HepG2 (cell line): ENCODE measurements around the gene CCR5AS.

Experiments
- ATAC-seq: fragments of 200-7000 bp; cut with Tn5 transposase; 3 replicates; pipeline ENCODE4 v1.9.1; 2020; ENCODE audit warnings: mild to moderate bottlenecking, moderate library complexity
- BruUV-seq: library from RNA; stranded (reverse); fragments of 400-500 nt; replicated peaks from 2 replicates; lab custom pipeline; 2021; lab: Mats Ljungman, UMichigan
- CTCF ChIA-PET: fragments of 300-600 bp; formaldehyde crosslinking; extraction: SDS; loops from one replicate; lab custom pipeline; 2021; ENCODE audit warnings: low total read pairs, inconsistent platforms, low intra/inter-chr PET ratio; lab: Yijun Ruan, JAX
- POLR2A ChIA-PET: fragments of 350-600 bp; sonication (Branson Sonifier 250); formaldehyde crosslinking; loops from one replicate; lab custom pipeline; 2020; ENCODE audit warnings: antibody characterized with exemption, inconsistent platforms; lab: Yijun Ruan, JAX
- DNase-seq: peaks from one replicate; pipeline ENCODE4 v3.0.0-alpha.2; 2015; ENCODE audit warnings: low spot score
- FAIRE-seq: peaks from 3 replicates; lab custom pipeline; 2011; peaks lifted over from hg19 to GRCh38; lab: Jason Lieb, UNC
- H2AFZ ChIP-seq: one replicate; pipeline ENCODE4 v1.6.1; 2011; ENCODE audit warnings: low read length, inconsistent platforms
- H3K27ac ChIP-seq: fragments of 300-600 bp; 3 replicates; pipeline ENCODE4 v1.8.0; 2011; ENCODE audit warnings: mixed run types, mild to moderate bottlenecking, mixed read lengths, low read length, inconsistent platforms; ENCODE audit not compliant: insufficient read depth; ENCODE audit errors: extremely low read length
- H3K27me3 ChIP-seq, 2 experiments: fragments of 200-600 bp in 1 of 2; 2 replicates in 1 of 2; 3 replicates in 1 of 2; pipeline versions ENCODE4 v1.6.0 to v1.8.0; 2011; ENCODE audit warnings: low read length in 2 of 2, mild to moderate bottlenecking in 2 of 2, moderate library complexity in 2 of 2, inconsistent platforms in 1 of 2; ENCODE audit not compliant: insufficient read depth in 2 of 2, control insufficient read depth in 1 of 2
- H3K36me3 ChIP-seq, 2 experiments: fragments of 200-600 bp in 1 of 2; replicated peaks in 1 of 2; 2 replicates in 1 of 2; 3 replicates in 1 of 2; pipeline versions ENCODE4 v1.5.1 to v1.8.0; 2011; ENCODE audit warnings: low read length in 2 of 2, inconsistent platforms in 1 of 2; ENCODE audit not compliant: insufficient read depth in 2 of 2, control insufficient read depth in 1 of 2
- H3K4me1 ChIP-seq: 2 replicates; pipeline ENCODE4 v1.5.1; 2012; ENCODE audit warnings: low read length, inconsistent platforms; ENCODE audit not compliant: insufficient read depth
- H3K4me2 ChIP-seq: 2 replicates; pipeline ENCODE4 v1.6.0; 2011; ENCODE audit warnings: low read depth, low read length, inconsistent platforms
- H3K4me3 ChIP-seq, 3 experiments: fragments of 200-600 bp in 1 of 3; sonication (generic), shearing (Covaris generic) in 1 of 3; replicated peaks in 1 of 3; 2 replicates each; pipeline ENCODE4 v1.5.1; 2011 to 2016; ENCODE audit warnings: low read length in 3 of 3, inconsistent platforms in 2 of 3, low read depth in 2 of 3, mild to moderate bottlenecking in 2 of 3, control low read depth in 1 of 3, mixed read lengths in 1 of 3; ENCODE audit not compliant: insufficient read depth in 1 of 3
- H3K79me2 ChIP-seq: one replicate; pipeline ENCODE4 v1.6.1; 2011; ENCODE audit warnings: low read length, inconsistent platforms; ENCODE audit not compliant: insufficient read depth
- H3K9ac ChIP-seq: 2 replicates; pipeline ENCODE4 v1.6.0; 2011; ENCODE audit warnings: mild to moderate bottlenecking, low read depth, low read length, inconsistent platforms; ENCODE audit not compliant: insufficient read depth
- H3K9me3 ChIP-seq: 2 replicates; pipeline ENCODE4 v1.5.1; 2012; ENCODE audit warnings: mild to moderate bottlenecking, low read length
- H4K20me1 ChIP-seq: 2 replicates; pipeline ENCODE4 v1.6.0; 2011; ENCODE audit warnings: inconsistent platforms, mild to moderate bottlenecking, low read length, moderate library complexity; ENCODE audit not compliant: insufficient read depth
- JUND ChIP-seq: sonication (generic); formaldehyde crosslinking; IDR thresholded peaks from 2 replicates; pipeline ENCODE4 v1.8.0; 2022; ENCODE audit warnings: mild to moderate bottlenecking, missing genetic modification reagents
- MTF1 ChIP-seq: sonication (generic); formaldehyde crosslinking; IDR thresholded peaks from 2 replicates; pipeline ENCODE4 v1.5.0; 2020; ENCODE audit warnings: missing genetic modification reagents
- XRCC5 ChIP-seq: fragments of 200-400 bp; formaldehyde crosslinking; optimal IDR thresholded peaks from 2 replicates; pipeline ENCODE3; 2017; ENCODE audit warnings: mild to moderate bottlenecking, low read length
- ZNF629 ChIP-seq: sonication (generic); formaldehyde crosslinking; conservative IDR thresholded peaks from 2 replicates; pipeline ENCODE4 v1.5.0; 2020; ENCODE audit warnings: missing genetic modification reagents
- WGBS: methylation state at CpG from one replicate; pipeline ENCODE4 v1.1.6; 2017; ENCODE audit warnings: low lambda C conversion rate; 5-methylcytosine and 5-hydroxymethylcytosine counted together
- in situ Hi-C: cut with HindIII; loops from 2 replicates; pipeline ENCODE4 v1.10.0; 2017; ENCODE audit warnings: low pct_unique_long_range_greater_than_20kb; ENCODE audit not compliant: extremely low pct_ligation_motif_present
- intact Hi-C: fragments of 100-400 bp; cut with micrococcal nuclease; formaldehyde crosslinking; loops from one replicate; pipeline ENCODE4 v1.10.0; 2022; ENCODE audit not compliant: unreplicated experiment
- TF ChIP-seq, protein P1 (sequence below): sonication (generic); formaldehyde crosslinking; IDR thresholded peaks from 2 replicates; pipeline ENCODE4 v1.4.0; 2020; ENCODE audit warnings: missing genetic modification reagents
- TF ChIP-seq, protein P2 (sequence below): sonication (generic); formaldehyde crosslinking; IDR thresholded peaks from 2 replicates; pipeline ENCODE4 v1.4.0; 2020; ENCODE audit warnings: mild to moderate bottlenecking, missing genetic modification reagents
- TF ChIP-seq, protein P3 (sequence below): sonication (generic); formaldehyde crosslinking; IDR thresholded peaks from 2 replicates; pipeline ENCODE4 v1.5.0; 2020; ENCODE audit warnings: mild to moderate bottlenecking, missing genetic modification reagents, moderate library complexity

Gene CCR5AS

DNA sequence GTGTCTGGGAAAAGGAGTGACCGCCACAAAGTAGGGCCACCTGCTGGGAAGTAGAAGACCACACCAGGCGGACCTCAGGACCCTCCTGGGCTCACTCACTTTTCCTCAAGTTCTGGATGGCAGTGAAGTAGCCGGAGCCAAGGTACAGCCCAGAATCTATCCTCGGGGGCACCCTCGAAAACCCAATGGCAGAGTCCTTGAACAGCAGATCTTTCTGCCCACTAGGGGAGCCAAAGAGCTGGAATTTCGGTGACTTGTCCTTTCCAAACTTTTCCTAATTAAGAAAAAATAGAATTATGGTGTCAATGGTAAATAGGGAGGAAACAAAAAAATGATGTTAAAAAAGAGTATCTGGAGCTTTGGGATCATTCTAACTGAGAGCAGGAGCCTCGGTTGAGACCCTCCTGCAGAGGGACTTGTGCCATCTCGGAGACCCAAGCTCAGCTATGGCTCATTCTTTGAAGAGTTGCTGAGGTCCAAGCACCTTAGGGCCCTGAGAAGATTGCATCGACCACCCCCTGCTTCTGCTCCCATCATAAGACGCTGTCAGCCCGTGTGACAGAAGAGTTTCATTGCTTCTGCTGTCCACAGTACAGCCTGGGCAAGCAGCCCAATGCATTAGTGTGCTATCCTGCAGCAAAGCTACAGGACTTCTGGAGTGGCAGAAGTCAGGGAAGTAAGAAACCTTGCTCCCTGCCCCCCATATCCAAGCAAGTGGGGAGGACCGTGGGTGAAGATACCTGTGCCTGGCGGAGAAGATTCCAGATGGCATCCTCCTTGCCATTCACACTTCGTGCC, 43.1 kb upstream of the CCR5AS start:
- H3K27me3 ChIP-seq, result peaks cover 1 to 4% of the 10 kb centered on the region in 2 experiments; a peak in 2 of 5 replicates
- no peak overlapping the region for H3K27ac ChIP-seq
- TF ChIP-seq XRCC5 (peak; percentile 46), MTF1 (CRISPR knock-in tag) (no peak), ZNF629 (no peak), JUND (CRISPR knock-in tag) (no peak)
- TF ChIP-seq, protein P1, sequence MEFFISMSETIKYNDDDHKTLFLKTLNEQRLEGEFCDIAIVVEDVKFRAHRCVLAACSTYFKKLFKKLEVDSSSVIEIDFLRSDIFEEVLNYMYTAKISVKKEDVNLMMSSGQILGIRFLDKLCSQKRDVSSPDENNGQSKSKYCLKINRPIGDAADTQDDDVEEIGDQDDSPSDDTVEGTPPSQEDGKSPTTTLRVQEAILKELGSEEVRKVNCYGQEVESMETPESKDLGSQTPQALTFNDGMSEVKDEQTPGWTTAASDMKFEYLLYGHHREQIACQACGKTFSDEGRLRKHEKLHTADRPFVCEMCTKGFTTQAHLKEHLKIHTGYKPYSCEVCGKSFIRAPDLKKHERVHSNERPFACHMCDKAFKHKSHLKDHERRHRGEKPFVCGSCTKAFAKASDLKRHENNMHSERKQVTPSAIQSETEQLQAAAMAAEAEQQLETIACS (CRISPR knock-in tag), result no peak
- TF ChIP-seq, protein P2, sequence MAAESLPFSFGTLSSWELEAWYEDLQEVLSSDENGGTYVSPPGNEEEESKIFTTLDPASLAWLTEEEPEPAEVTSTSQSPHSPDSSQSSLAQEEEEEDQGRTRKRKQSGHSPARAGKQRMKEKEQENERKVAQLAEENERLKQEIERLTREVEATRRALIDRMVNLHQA (CRISPR knock-in tag), result no peak
- TF ChIP-seq, protein P3, sequence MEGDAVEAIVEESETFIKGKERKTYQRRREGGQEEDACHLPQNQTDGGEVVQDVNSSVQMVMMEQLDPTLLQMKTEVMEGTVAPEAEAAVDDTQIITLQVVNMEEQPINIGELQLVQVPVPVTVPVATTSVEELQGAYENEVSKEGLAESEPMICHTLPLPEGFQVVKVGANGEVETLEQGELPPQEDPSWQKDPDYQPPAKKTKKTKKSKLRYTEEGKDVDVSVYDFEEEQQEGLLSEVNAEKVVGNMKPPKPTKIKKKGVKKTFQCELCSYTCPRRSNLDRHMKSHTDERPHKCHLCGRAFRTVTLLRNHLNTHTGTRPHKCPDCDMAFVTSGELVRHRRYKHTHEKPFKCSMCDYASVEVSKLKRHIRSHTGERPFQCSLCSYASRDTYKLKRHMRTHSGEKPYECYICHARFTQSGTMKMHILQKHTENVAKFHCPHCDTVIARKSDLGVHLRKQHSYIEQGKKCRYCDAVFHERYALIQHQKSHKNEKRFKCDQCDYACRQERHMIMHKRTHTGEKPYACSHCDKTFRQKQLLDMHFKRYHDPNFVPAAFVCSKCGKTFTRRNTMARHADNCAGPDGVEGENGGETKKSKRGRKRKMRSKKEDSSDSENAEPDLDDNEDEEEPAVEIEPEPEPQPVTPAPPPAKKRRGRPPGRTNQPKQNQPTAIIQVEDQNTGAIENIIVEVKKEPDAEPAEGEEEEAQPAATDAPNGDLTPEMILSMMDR (CRISPR knock-in tag), result peak; percentile 29; the same call in 1 of the 2 replicates
- TF ChIP-seq, all 625 proteins: peak for 2
- intact Hi-C loops, result no loop called here
- no peaks in the 10 kb centered on the region for H3K79me2 ChIP-seq
- H2AFZ ChIP-seq, result no peak overlapping the region
- H3K9me3 ChIP-seq, result no peaks in the 10 kb centered on the region
- BruUV-seq, result no TSS peak
- H3K4me1 ChIP-seq, result no peaks in the 10 kb centered on the region
- in situ Hi-C loops, result no loop called here
- H3K9ac ChIP-seq, result no peak overlapping the region
- ATAC-seq, result peak; percentile 56
- no peak overlapping the region for H3K4me2 ChIP-seq
- no peaks in the 10 kb centered on the region for H3K36me3 ChIP-seq
- H4K20me1 ChIP-seq, result no peaks in the 10 kb centered on the region
- no peak overlapping the region for H3K4me3 ChIP-seq
- CTCF ChIA-PET, result no interaction called here
- WGBS, result 20% methylated on average over 12 of the region's 14 CpGs
- DNase-seq, result no peak
- FAIRE-seq, result no peak
- POLR2A ChIA-PET, result no interaction called here
